ENCODE data around the gene ITPRIP.

GRCh38 chr10:104368381-104368780 is 30.1 kb upstream of the ITPRIP start:
- TF ChIP-seq POLR2A (IDR thresholded peaks at IDR 0.05; ENCODE audit: low read depth, low read length), result no peak
- TF ChIP-seq POLR2AphosphoS5 (IDR thresholded peaks at IDR 0.05; ENCODE audit: low read depth, low read length), result no peak
- no peak for TF ChIP-seq PAX5 (IDR thresholded peaks at IDR 0.05; ENCODE audit: insufficient read depth, low read length, severe bottlenecking)
- no peak for TF ChIP-seq POU2F2 (IDR thresholded peaks at IDR 0.05; ENCODE audit: low read depth, low read length)

Data from GM12891 (cell line).